Measurements from ENCODE around the gene RAPGEF6.

DNA sequence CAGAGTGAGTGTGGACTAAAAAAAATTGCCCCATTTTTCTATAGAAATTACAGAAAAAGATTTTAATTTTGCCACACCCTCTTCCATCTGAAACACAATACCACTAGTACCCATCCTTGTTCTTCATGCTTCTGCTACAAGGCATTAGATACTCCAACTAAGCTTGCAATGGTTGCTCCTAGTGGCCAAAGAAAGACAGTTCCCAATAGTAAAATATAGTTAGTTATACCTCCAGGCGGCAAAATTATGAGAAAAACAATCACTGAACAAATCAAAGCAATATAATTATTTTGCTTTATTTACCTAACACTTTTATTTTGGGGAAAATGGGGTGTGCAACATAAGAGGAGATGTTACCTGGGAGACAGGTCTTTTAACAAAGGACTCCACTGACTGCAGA, 101.2 kb downstream of the RAPGEF6 start:
- TF ChIP-seq, protein P1, sequence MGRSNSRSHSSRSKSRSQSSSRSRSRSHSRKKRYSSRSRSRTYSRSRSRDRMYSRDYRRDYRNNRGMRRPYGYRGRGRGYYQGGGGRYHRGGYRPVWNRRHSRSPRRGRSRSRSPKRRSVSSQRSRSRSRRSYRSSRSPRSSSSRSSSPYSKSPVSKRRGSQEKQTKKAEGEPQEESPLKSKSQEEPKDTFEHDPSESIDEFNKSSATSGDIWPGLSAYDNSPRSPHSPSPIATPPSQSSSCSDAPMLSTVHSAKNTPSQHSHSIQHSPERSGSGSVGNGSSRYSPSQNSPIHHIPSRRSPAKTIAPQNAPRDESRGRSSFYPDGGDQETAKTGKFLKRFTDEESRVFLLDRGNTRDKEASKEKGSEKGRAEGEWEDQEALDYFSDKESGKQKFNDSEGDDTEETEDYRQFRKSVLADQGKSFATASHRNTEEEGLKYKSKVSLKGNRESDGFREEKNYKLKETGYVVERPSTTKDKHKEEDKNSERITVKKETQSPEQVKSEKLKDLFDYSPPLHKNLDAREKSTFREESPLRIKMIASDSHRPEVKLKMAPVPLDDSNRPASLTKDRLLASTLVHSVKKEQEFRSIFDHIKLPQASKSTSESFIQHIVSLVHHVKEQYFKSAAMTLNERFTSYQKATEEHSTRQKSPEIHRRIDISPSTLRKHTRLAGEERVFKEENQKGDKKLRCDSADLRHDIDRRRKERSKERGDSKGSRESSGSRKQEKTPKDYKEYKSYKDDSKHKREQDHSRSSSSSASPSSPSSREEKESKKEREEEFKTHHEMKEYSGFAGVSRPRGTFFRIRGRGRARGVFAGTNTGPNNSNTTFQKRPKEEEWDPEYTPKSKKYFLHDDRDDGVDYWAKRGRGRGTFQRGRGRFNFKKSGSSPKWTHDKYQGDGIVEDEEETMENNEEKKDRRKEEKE (IDR thresholded peaks at IDR 0.05; ENCODE audit: borderline replicate concordance in 1 of 2, control insufficient read depth in 1 of 2, low read depth in 2 of 2, low read length in 1 of 2) = no peak
- TF ChIP-seq CTCF (IDR thresholded peaks at IDR 0.05 in 2 of 3, conservative IDR thresholded peaks at IDR 0.05 in 1 of 3; ENCODE audit: insufficient read depth in 2 of 3, low read depth in 1 of 3, low read length in 3 of 3) (peak in 2 of 3 experiments; percentile 18 to 24; a peak in 2 of 6 replicates), TAF7 (tag; IDR thresholded peaks at IDR 0.05) (no peak), RBBP5 (IDR thresholded peaks at IDR 0.05; ENCODE audit: borderline replicate concordance, insufficient read depth, low read length, poor library complexity, severe bottlenecking) (no peak), POLR2A (conservative IDR thresholded peaks at IDR 0.05) (no peak), POU5F1 (IDR thresholded peaks at IDR 0.05; ENCODE audit: borderline replicate concordance, low read depth, low read length, partially characterized antibody) (no peak)
- TF ChIP-seq, protein P2, sequence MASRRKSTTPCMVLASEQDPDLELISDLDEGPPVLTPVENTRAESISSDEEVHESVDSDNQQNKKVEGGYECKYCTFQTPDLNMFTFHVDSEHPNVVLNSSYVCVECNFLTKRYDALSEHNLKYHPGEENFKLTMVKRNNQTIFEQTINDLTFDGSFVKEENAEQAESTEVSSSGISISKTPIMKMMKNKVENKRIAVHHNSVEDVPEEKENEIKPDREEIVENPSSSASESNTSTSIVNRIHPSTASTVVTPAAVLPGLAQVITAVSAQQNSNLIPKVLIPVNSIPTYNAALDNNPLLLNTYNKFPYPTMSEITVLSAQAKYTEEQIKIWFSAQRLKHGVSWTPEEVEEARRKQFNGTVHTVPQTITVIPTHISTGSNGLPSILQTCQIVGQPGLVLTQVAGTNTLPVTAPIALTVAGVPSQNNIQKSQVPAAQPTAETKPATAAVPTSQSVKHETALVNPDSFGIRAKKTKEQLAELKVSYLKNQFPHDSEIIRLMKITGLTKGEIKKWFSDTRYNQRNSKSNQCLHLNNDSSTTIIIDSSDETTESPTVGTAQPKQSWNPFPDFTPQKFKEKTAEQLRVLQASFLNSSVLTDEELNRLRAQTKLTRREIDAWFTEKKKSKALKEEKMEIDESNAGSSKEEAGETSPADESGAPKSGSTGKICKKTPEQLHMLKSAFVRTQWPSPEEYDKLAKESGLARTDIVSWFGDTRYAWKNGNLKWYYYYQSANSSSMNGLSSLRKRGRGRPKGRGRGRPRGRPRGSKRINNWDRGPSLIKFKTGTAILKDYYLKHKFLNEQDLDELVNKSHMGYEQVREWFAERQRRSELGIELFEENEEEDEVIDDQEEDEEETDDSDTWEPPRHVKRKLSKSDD (conservative IDR thresholded peaks at IDR 0.05; ENCODE audit: low read length) = no peak

Measured in K562 (cell line).